Transverse colon (tissue), 4 donors: Measurements from ENCODE around the gene OR2T29. TPM values are rescaled to one million over a fixed set of nuclear protein-coding genes. Genes with fewer than 3 reads are reported as not detected.
"Not testable (repeated sequence)": the region's sequence is repeated elsewhere in the genome, so short reads cannot be mapped to it uniquely, and the experiment has no call there.

ENCODE experiments used
- DNase-seq: peaks from one replicate; pipeline ENCODE4 v3.0.0-alpha.2; 2019
- H3K27ac ChIP-seq, 4 donors: fragments of 200-600 bp; sonication (generic); 2 replicates each; pipeline ENCODE4 v1.5.1; 2016 to 2018; ENCODE audit warnings: inconsistent platforms in 4 of 4
- H3K27me3 ChIP-seq: fragments of 200-600 bp; sonication (generic); 2 replicates; pipeline ENCODE4 v1.5.1; 2017; ENCODE audit warnings: inconsistent platforms
- H3K36me3 ChIP-seq, 4 donors: fragments of 200-600 bp; sonication (generic); 2 replicates each; pipeline ENCODE4 v1.5.1; 2017 to 2019; ENCODE audit warnings: inconsistent platforms in 4 of 4
- H3K4me1 ChIP-seq, 4 donors: fragments of 200-600 bp; sonication (generic); 2 replicates each; pipeline ENCODE4 v1.5.1; 2017 to 2020; ENCODE audit warnings: inconsistent platforms in 4 of 4
- H3K4me3 ChIP-seq, 4 donors: fragments of 200-600 bp; sonication (generic); 1 replicate in 1 of 4; 2 replicates in 3 of 4; pipeline versions ENCODE4 v1.5.1 to v1.6.1; 2017 to 2019; ENCODE audit warnings: inconsistent platforms in 4 of 4
- H3K9me3 ChIP-seq, 2 donors: fragments of 200-600 bp; sonication (generic); 2 replicates each; pipeline ENCODE4 v1.5.1; 2017 to 2019; ENCODE audit warnings: inconsistent platforms in 2 of 2
- POLR2A ChIP-seq: fragments of 450-650 bp; IDR thresholded peaks from one replicate; pipeline ENCODE4 v1.6.1; 2016; ENCODE audit warnings: antibody characterized with exemption, mild to moderate bottlenecking, moderate library complexity
- WGBS, 2 donors: methylation state at CpG; one replicate each; pipeline ENCODE4 v1.1.5; 2018; ENCODE audit warnings: low coverage in 1 of 2; 5-methylcytosine and 5-hydroxymethylcytosine counted together
- in situ Hi-C, 4 donors: fragments of 200-750 bp; cut with MboI; loops; one replicate each; pipeline versions ENCODE4 v1.15.0 to v1.15.1; 2017; ENCODE audit warnings: low sequenced_read_pairs in 3 of 4, low pct_ligation_motif_present in 1 of 4, low pct_unique_long_range_greater_than_20kb in 1 of 4
- intact Hi-C: fragments of 100-400 bp; cut with DNase I; formaldehyde crosslinking; loops from one replicate; pipeline ENCODE4 v1.15.1; 2023; ENCODE audit warnings: low total_unique reads
- small RNA-seq, 4 donors: library from RNA; depleted of rRNA; stranded (forward); fragments of <200 nt; gene quantifications; one replicate each; pipeline ENCODE3, GENCODE V24; 2016
- total RNA-seq, 4 donors: library from RNA; depleted of rRNA; stranded (reverse); fragments of >200 nt; gene quantifications; one replicate each; pipeline ENCODE4 v1.1.0, GENCODE V29; 2016

OR2T29 gene
- total RNA-seq, 4 donors from 2014 or later: not detected

GRCh38 chr1:248565530-248566373 lies 3.2 kb upstream of the OR2T29 start:
- H3K4me1 ChIP-seq, H3K27ac ChIP-seq, in situ Hi-C loops, DNase-seq, H3K9me3 ChIP-seq, H3K4me3 ChIP-seq, H3K36me3 ChIP-seq, H3K27me3 ChIP-seq, intact Hi-C loops: not testable (repeated sequence)
- WGBS, 2 donors: 58 to 62% methylated on average over 10 to 11 of the region's 11 CpGs

- DNase-seq, H3K4me3 ChIP-seq, H3K27ac ChIP-seq, H3K4me1 ChIP-seq, intact Hi-C loops, H3K9me3 ChIP-seq, in situ Hi-C loops, H3K27me3 ChIP-seq, H3K36me3 ChIP-seq: not testable (repeated sequence)
- no CpG with 5 or more reads among the region's 6 CpGs for WGBS, 2 donors
Measured at GRCh38 chr1:248551027-248551426, 11.5 kb downstream of the OR2T29 start.

- no CpG with 5 or more reads among the region's 2 CpGs for WGBS, 2 donors
- H3K27ac ChIP-seq, DNase-seq, in situ Hi-C loops, H3K36me3 ChIP-seq, intact Hi-C loops, H3K4me3 ChIP-seq, H3K9me3 ChIP-seq, H3K4me1 ChIP-seq, H3K27me3 ChIP-seq: not testable (repeated sequence)
Measured at GRCh38 chr1:248547383-248547782, 15.2 kb downstream of the OR2T29 start.

GRCh38 chr1:248537449-248537848 lies 25.1 kb downstream of the OR2T29 start:
- H3K9me3 ChIP-seq, H3K27me3 ChIP-seq, H3K4me1 ChIP-seq, intact Hi-C loops, H3K36me3 ChIP-seq, DNase-seq, in situ Hi-C loops, H3K27ac ChIP-seq, H3K4me3 ChIP-seq: not testable (repeated sequence)

GRCh38 chr1:248521856-248522255 lies 40.7 kb downstream of the OR2T29 start:
- WGBS, 2 donors: 80 to 84% methylated on average over 1 to 12 of the region's 12 CpGs
- DNase-seq: no peak

GRCh38 chr1:248510217-248510616 lies 52.4 kb downstream of the OR2T29 start:
- H3K4me3 ChIP-seq, H3K27me3 ChIP-seq, H3K4me1 ChIP-seq, intact Hi-C loops, H3K36me3 ChIP-seq, H3K27ac ChIP-seq, in situ Hi-C loops, DNase-seq, H3K9me3 ChIP-seq: not testable (repeated sequence)

More at GRCh38 chr1:248521856-248522255, 40.7 kb downstream of the OR2T29 start:
- TF ChIP-seq POLR2A: no peak
- Histone ChIP-seq H3K9me3 (peaks cover 5 to 6% of the 10 kb centered on the region in 2 donors), H3K4me1 (no peaks in the 10 kb centered on the region), H3K27me3 (no peaks in the 10 kb centered on the region), H3K36me3 (no peaks in the 10 kb centered on the region), H3K27ac (no peak overlapping the region), H3K4me3 (no peak overlapping the region)
- intact Hi-C loops (no loop called here), in situ Hi-C loops (no loop called here)

GRCh38 chr1:248507773-248508172 lies 54.8 kb downstream of the OR2T29 start, which contains the start of gene OR2G6:
Gene OR2G6, plus strand, starts transcription at chr1:248508073. Its CDS starts 13,574 bp downstream, at chr1:248521647.
- H3K27ac ChIP-seq, in situ Hi-C loops, H3K9me3 ChIP-seq, DNase-seq, H3K27me3 ChIP-seq, H3K4me1 ChIP-seq, H3K4me3 ChIP-seq, intact Hi-C loops, H3K36me3 ChIP-seq: not testable (repeated sequence)
- no CpG with 5 or more reads among the region's 2 CpGs for WGBS, 2 donors

Small RNA genes within 50 kb of the gene (small RNA-seq; reads per million reads assigned to genes)
- 0 reads per million in 4 donors for gene RF00019

Other genes with a start within 250 kb of the OR2T29 start
- not detected for gene OR2M7, start 238.2 kb downstream of the OR2T29 start, total RNA-seq
- not detected for gene OR14C36, start 214.0 kb downstream of the OR2T29 start, total RNA-seq
- gene OR2T4, start 201.1 kb downstream of the OR2T29 start, total RNA-seq: not detected
- not detected for gene OR2T6, start 187.0 kb downstream of the OR2T29 start, total RNA-seq
- gene OR2T1, start 159.7 kb downstream of the OR2T29 start, total RNA-seq: not detected
- not detected for gene OR2T2, start 117.1 kb downstream of the OR2T29 start, total RNA-seq
- gene OR2T3, start 89.4 kb downstream of the OR2T29 start, total RNA-seq: not detected
- gene OR2T5, start 74.2 kb downstream of the OR2T29 start, total RNA-seq: not detected
- not detected for gene OR2G6, start 54.7 kb downstream of the OR2T29 start, total RNA-seq
- not detected for gene OR2T34, start 12.0 kb upstream of the OR2T29 start, total RNA-seq
- not detected for gene OR2T10, start 34.9 kb upstream of the OR2T29 start, total RNA-seq
- not detected for gene OR2T11, start 72.3 kb upstream of the OR2T29 start, total RNA-seq
- gene OR2T35, start 82.5 kb upstream of the OR2T29 start, total RNA-seq: not detected
- gene OR2T27, start 92.8 kb upstream of the OR2T29 start, total RNA-seq: not detected
- gene OR14I1, start 140.0 kb upstream of the OR2T29 start, total RNA-seq: not detected
- 100 to 1,000 TPM in 3 of 4 donors, 10 to 100 TPM in 1; 21.9 to 719 (median 565) TPM for gene LYPD8, start 193.0 kb upstream of the OR2T29 start, total RNA-seq